ENCODE results near the gene OR2T1.
"Not testable (repeated sequence)": the region's sequence is repeated elsewhere in the genome, so short reads cannot be mapped to it uniquely, and the experiment has no call there.

Gene OR2T1

GRCh38 chr1:248438668-248439067, 35.8 kb downstream of the OR2T1 start:
- not testable (repeated sequence) for DNase-seq

DNA sequence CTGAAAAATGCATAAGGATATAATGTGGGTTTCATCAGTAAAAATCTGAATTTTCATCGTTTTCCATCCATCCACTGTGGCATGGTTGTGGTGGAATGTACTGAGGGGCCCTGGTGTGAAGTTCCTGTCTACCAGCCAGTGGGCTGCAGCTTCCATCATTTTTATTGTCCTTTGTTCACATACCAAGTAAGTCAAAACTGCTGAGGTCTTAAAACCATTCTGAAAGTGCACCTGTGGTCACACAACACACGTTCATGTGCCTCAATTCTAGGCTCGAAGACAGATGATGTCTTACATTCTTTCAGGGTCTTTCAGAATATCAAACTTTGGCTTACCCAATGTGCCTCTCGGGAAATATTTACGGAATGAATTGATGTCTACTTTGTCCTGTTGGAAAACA, 36.4 kb downstream of the OR2T1 start:
- not testable (repeated sequence) for DNase-seq

DNA sequence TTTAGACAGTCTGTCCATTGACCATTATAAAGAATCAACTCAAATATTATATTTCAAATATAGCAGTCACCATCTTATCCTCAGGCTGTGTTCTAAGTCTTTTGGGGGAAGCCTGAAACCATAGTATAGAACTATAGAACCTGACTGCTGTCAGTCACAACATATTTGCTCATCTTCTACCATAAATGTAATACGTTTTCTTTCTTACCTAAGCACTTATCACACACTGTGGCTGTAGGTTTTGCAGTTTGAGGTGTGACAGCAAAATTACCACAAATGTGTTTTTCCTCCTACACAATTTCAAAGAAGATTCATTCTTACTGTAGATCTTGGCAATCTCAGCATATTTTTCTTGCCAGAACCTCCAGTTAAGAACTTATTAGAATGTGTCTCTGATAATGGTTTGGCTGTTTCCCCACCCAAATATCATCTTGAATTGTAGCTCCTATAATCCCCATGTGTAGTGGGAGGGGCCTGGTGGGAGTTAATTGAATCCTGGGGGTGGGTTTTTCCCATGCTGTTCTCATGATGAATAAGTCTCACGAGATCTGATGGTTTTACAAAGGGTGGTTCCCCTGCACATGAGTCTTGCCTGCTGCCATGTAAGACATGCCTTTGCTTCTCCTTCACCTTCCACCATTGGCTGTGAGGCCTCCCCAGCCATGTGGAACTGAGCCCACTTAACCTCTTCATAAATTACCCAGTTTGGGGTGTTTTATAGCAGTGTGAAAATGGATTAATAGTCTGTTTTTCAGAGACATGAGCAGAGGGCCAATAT, 39.8 kb downstream of the OR2T1 start:
- DNase-seq, result not testable (repeated sequence)

GRCh38 chr1:248444603-248445002, 41.8 kb downstream of the OR2T1 start:
- DNase-seq, result not testable (repeated sequence)

DNA sequence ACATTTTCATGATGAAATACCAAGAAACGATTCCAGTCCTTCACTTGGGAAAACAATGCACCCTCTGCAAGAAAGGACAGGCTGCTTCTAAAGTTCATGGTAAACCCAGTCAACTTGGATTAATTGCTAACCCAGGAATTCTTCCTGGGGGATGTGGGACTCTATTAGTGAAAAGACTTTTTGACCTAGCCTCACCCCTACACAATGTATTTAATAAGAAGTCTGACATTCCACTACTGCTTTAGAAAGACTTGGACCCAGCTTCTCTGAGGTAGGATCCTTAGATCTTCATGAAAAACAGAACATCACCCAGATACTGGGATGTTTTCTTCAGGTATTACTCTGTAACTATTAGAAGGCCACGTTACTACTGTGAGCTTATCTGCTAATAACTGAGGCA, 42.6 kb downstream of the OR2T1 start, which contains the start of gene OR2T2:
OR2T2 (plus strand) TSS at position 239 of the 400 bp plus-strand sequence. CDS start 7,161 bp downstream, outside the sequence.
- DNase-seq, result not testable (repeated sequence)

- not testable (repeated sequence) for DNase-seq
Measured at GRCh38 chr1:248448409-248449074, 45.7 kb downstream of the OR2T1 start.

GRCh38 chr1:248449821-248450465, 47.1 kb downstream of the OR2T1 start:
- DNase-seq, result not testable (repeated sequence)

GRCh38 chr1:248450466-248451145, 47.8 kb downstream of the OR2T1 start:
- not testable (repeated sequence) for DNase-seq

GRCh38 chr1:248453619-248454018, 50.8 kb downstream of the OR2T1 start:
- not testable (repeated sequence) for DNase-seq

- not testable (repeated sequence) for DNase-seq
Measured at GRCh38 chr1:248455045-248455444, 52.2 kb downstream of the OR2T1 start.

- DNase-seq, result not testable (repeated sequence)
Measured at GRCh38 chr1:248456635-248457034, 53.8 kb downstream of the OR2T1 start.
